Skin epidermis (tissue), 12 donors: ENCODE measurements around the gene CCDC74A.
"Not testable (repeated sequence)": the region's sequence is repeated elsewhere in the genome, so short reads cannot be mapped to it uniquely, and the experiment has no call there.

ENCODE experiments used
- H3K27ac ChIP-seq, 21 experiments: fragments of 200-600 bp; sonication (generic) in 11 of 21; one replicate each; pipeline ENCODE4 v1.5.0; 2020; ENCODE audit warnings: mild to moderate bottlenecking in 3 of 21, inconsistent platforms in 2 of 21, moderate library complexity in 2 of 21
- H3K4me3 ChIP-seq, 7 experiments: fragments of 200-600 bp; sonication (generic) in 2 of 7; one replicate each; pipeline ENCODE4 v1.5.0; 2020; ENCODE audit warnings: inconsistent platforms in 2 of 7, mild to moderate bottlenecking in 2 of 7, moderate library complexity in 1 of 7

Gene CCDC74A

DNA sequence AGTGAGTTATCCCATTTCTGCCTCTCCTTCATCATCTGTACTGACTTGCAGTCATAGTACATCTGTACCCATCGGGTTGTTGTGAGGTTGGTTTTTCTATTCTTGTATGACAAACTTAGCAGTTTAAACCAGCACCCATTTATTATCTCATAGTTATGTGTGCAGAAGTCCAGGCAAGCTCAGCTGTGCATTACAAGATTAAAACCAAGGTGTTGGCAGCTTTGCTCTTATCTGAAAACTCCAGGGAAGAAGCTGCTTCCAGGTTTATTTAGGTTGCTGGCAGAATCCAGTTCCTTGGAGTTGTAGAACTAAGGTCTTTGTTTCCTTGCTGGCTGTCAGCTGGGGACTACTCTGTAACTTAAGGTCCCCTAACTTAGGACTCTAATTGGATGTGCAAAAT is 32.2 kb upstream of the CCDC74A start:
- not testable (repeated sequence) for H3K4me3 ChIP-seq

DNA sequence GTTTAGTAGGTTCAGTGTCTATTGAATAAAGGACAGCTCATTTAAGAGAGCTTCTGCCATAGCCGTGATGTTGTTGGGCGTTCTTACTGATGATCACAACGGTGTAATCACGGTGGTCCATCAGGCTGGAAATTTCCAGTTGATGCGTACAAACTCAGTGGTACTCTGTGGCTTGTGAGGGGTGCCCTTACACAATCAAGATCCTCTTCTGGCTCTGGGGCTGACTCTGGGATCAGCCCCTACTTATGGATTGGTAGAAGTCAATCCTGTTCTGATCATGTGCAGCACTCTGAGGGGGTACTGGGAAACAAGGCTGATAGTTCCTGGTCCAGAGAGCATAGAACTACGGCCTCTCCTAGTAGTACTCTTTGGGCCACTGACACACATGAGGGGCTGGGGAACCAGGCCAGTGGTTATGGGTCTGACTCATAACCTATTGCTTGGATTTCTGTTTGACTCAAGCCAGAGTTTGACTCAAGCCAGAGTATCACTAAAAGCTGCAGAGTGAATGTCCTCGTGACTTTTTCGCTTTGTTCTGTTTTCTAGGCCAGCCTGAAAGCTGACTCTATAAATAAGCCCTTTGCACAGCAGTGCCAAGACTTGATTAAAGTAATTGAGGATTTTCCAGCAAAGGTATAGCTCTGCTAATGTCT is 29.2 kb upstream of the CCDC74A start:
- H3K4me3 ChIP-seq, H3K27ac ChIP-seq: not testable (repeated sequence)

More for the DNA sequence above, 32.2 kb upstream of the CCDC74A start:
- H3K27ac ChIP-seq: not testable (repeated sequence)

GRCh38 chr2:131503587-131503986 is 24.1 kb upstream of the CCDC74A start:
- H3K4me3 ChIP-seq: not testable (repeated sequence)

DNA sequence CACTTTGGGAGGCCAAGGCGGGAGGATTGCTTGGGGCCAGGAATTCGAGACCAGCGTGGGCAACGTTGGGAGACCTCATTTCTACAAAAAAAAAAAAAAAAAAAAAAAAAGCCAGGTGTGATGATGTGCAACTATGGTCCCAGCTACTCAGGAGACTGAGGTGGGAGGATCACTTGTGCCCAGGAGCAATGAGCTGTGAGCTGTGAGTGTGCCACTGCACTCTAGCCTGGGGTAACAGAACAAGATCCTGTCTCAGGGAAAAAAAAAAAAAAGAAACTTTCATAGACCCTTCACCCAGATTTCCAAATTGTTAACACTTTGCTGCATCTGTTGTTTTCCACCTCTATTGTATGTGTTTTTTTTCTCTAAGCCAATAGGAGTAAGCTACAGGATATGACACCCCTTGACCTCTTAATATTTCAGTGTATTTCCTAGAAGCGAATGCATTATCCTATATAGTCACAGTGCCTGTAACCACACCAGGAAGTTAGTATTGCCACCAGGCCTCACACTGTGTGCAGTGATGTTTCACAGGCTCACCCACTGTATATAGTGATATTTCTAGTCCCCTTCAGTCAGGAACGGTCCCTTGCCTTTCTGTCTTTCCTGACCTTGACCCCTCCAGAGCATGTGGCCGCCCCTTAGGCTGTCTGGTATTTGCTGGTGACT is 23.5 kb upstream of the CCDC74A start:
- H3K27ac ChIP-seq, H3K4me3 ChIP-seq: not testable (repeated sequence)

More at GRCh38 chr2:131503587-131503986, 24.1 kb upstream of the CCDC74A start:
- H3K27ac ChIP-seq: not testable (repeated sequence)

DNA sequence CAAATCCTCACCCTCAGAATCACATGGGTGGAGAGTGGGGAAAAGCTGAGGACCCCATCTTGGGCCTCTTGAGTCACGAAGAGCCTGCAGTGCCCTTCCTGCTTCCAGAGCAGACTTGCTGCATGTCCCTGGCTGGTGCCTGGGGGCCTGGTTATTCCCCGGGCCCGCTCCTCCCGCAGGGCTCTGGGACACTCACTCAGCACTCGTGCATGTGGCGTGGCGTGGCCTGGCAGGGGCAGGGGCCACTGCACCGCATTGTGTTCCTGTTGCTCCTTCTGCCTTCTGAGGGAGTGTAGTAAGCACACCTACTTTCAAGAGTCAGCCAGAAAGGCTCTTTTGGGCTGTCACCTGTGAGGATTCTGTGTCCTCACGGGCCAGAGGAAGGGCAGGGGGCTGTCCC is 18.1 kb upstream of the CCDC74A start:
- Histone ChIP-seq H3K4me3 (no peak overlapping the region), H3K27ac (no peak overlapping the region)

DNA sequence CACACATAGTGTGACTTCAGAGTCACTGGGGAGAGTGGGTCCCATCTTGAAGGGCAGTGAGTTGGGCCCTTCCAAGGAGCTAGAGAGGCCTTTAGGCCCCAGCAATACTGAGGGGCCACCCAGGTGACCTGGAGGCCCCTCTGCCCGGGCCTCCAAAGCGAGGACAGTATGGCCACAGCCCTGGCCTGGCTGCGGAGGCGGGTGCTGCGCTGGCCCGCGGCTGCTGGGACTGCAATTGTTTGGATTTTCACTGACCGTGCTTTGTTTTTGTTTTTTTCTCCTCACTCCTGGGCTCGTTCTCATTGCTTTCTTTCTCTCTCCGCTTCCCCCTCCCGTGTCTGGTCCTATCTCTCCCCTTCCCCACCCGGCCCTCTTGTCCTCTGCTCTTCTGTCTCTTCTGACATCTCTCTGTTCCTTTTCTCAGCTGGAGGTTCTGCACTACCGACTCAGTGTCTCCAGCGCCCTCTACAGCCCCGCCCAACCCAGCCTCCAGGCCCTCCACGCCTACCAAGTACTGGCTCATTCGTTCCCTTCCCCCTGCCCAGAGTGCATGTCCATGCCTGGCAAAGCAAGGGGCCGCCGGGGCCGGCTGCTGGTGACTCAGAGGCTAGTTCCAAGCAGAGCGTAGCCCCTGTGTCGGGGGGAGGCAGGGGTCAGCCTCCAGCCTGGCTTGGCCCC is 16.3 kb upstream of the CCDC74A start:
- not testable (repeated sequence) for H3K27ac ChIP-seq, H3K4me3 ChIP-seq

- not testable (repeated sequence) for H3K4me3 ChIP-seq
Observed at GRCh38 chr2:131511969-131512870, 15.5 kb upstream of the CCDC74A start.

GRCh38 chr2:131514408-131515166 is 13.1 kb upstream of the CCDC74A start:
- not testable (repeated sequence) for H3K27ac ChIP-seq, H3K4me3 ChIP-seq

More at GRCh38 chr2:131511969-131512870, 15.5 kb upstream of the CCDC74A start:
- not testable (repeated sequence) for H3K27ac ChIP-seq

- H3K4me3 ChIP-seq, H3K27ac ChIP-seq: not testable (repeated sequence)
Observed at GRCh38 chr2:131515235-131515634, 12.5 kb upstream of the CCDC74A start.

DNA sequence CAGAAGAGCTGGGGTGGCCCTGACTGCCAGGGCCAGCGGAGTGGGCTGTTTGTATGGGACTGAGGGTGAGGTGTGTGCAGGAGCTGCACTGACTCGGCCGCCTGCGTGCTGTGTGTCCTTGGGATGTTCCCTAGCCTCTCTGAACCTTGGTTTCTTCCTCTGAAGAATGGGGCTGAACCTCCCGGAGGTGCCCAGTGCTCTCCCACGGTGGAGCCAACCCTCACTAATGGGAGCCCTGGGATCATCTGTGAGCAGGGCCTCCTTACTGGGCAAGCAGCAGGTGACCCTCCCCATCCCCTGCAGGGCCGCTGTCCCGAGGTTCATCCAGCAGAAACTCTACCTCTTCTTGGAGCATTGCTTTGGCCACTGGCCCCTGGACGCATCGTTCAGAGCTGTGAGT is 11.7 kb upstream of the CCDC74A start:
- Histone ChIP-seq H3K27ac (no peak overlapping the region), H3K4me3 (no peak overlapping the region)

DNA sequence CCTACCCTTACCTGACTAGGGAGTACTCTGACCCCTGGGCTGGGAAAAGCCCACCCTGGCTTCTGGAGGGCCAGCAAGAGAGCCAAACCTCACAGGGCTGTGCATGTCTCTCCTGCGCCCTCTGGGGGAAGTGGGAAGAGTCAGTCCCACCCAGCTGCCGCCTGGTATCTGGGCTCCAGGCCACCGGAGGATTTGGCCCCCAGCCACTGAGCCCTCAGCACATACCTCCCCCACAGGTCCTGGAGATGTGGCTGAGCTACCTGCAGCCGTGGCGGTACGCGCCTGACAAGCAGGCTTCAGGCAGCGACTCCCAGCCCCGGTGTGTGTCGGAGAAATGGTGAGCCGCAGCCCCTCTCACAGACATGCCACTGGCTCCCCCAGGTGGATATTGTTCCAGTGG is 11.1 kb upstream of the CCDC74A start:
- not testable (repeated sequence) for H3K27ac ChIP-seq, H3K4me3 ChIP-seq

GRCh38 chr2:131517106-131517831 is 10.4 kb upstream of the CCDC74A start:
- Histone ChIP-seq H3K4me3 (no peak overlapping the region), H3K27ac (no peak overlapping the region)

GRCh38 chr2:131517856-131518255 is 9.8 kb upstream of the CCDC74A start:
- not testable (repeated sequence) for H3K27ac ChIP-seq

GRCh38 chr2:131518531-131518930 is 9.2 kb upstream of the CCDC74A start:
- not testable (repeated sequence) for H3K27ac ChIP-seq, H3K4me3 ChIP-seq

More at GRCh38 chr2:131517856-131518255, 9.8 kb upstream of the CCDC74A start:
- not testable (repeated sequence) for H3K4me3 ChIP-seq

GRCh38 chr2:131519466-131519865 is 8.2 kb upstream of the CCDC74A start:
- no peak overlapping the region for H3K27ac ChIP-seq
- no peak overlapping the region for H3K4me3 ChIP-seq

DNA sequence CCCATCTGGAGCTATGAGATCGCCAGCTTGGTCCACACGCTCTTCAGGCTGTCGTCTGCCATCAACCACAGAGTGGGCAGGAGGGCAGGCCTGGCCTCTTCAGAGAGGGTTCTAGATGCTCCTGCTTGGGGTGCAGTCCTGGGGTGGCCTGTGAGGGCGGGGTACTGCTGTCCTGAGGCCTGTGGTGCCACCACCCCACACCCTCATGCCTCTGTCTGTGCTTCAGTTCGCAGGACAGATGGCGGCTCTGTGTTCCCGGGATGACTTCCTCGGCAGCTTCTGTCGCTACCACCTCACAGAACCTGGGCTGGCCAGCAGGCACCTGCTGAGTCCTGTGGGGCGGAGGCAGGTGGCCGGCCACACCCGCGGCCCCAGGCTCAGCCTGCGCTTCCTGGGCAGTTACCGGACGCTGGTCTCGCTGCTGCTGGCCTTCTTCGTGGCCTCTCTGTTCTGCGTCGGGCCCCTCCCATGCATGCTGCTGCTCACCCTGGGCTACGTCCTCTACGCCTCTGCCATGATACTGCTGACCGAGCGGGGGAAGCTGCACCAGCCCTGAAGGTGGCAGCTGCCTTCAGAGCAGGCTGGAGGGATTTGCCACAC is 7.7 kb upstream of the CCDC74A start:
- not testable (repeated sequence) for H3K4me3 ChIP-seq, H3K27ac ChIP-seq

- no peak overlapping the region for H3K4me3 ChIP-seq
- H3K27ac ChIP-seq: no peak overlapping the region
Observed at GRCh38 chr2:131520526-131520925, 7.2 kb upstream of the CCDC74A start.

DNA sequence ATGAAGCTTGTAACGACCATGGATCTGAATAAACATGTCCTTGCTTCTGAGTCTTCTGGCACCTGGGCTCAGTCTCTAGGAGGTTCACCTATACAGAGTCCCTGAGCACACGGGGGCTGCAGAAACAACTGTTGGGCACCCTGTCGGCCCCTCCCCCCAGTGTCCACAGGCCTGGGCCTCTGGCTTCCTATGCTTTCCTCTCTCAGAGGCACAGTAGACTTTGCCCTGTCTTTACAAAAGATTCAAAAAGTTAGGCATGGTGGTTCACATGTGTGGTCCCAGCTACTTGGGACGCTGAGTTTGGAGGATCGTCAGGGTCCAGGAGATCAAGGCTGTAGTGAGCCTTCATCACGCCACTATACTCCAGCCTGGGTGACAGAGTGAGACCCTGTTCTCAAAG is 6.2 kb upstream of the CCDC74A start:
- not testable (repeated sequence) for H3K4me3 ChIP-seq, H3K27ac ChIP-seq
